GM12801 (cell line): ENCODE data around the gene NGEF.

Source experiments
- CTCF ChIP-seq: IDR thresholded peaks from one replicate; pipeline ENCODE4 v1.5.1; 2011; ENCODE audit warnings: control low read depth; ENCODE audit not compliant: insufficient read length; ENCODE audit errors: extremely low read depth

The NGEF gene

GRCh38 chr2:232901736-232902578, 111.1 kb downstream of the NGEF start:
- no peak for TF ChIP-seq CTCF

- no peak for TF ChIP-seq CTCF
Measured at GRCh38 chr2:232900811-232901735, 112.0 kb downstream of the NGEF start.

- TF ChIP-seq CTCF: no peak
Measured at GRCh38 chr2:232898592-232899543, 114.2 kb downstream of the NGEF start.

GRCh38 chr2:232897598-232898408, 115.3 kb downstream of the NGEF start:
- TF ChIP-seq CTCF: no peak

- no peak for TF ChIP-seq CTCF
Measured at GRCh38 chr2:232896720-232897597, 116.1 kb downstream of the NGEF start.

- no peak for TF ChIP-seq CTCF
Measured at GRCh38 chr2:232896111-232896510, 116.9 kb downstream of the NGEF start.
